C4-2B (cell line): Measurements from ENCODE around the gene IQGAP3.

Experiments used
- CTCF ChIP-seq: fragments of 450-650 bp; conservative IDR thresholded peaks from 2 replicates; pipeline ENCODE4 v1.5.1; 2017; ENCODE audit warnings: mild to moderate bottlenecking
- ZFX ChIP-seq: fragments of 450-650 bp; IDR thresholded peaks from 2 replicates; pipeline ENCODE4 v1.6.1; 2017

DNA sequence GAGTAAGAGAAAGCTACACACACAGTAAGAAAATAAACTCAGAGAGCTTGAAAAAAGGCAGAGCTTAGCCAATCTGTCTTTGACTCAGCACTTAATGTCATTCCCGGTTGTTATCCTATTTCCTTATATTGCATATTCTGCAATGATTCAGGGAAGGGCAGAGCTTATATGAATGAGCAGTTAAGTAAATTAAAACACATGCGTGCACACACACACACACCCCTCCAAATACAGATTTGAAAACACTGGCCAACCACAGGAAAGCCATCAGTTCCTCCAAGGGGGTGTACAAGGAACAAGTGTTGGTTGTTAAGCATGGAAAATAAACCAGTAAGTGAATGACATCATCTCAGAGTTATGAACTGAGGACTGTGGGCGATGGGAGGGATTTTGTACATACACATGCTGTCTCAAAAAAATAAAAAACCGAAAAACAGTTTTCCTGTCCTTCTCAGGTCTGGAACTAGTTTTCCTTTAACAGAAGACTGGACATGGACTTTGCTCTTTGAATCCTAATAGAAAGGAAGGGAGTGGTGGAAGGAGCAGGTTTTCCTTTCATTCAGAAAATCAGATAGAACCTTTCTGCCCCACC lies 1.0 kb downstream of the IQGAP3 start:
- TF ChIP-seq CTCF (no peak), ZFX (no peak)
